Muscle of leg (tissue), 11 donors: ENCODE data around the gene ISG20L2. TPM values are rescaled to one million over a fixed set of nuclear protein-coding genes. Genes with fewer than 3 reads are reported as not detected.

Experiments
- DNase-seq: peaks from one replicate; pipeline ENCODE4 v3.0.0; 2013
- H3K27ac ChIP-seq: one replicate; pipeline ENCODE4 v1.5.1; 2013; ENCODE audit warnings: mild to moderate bottlenecking, low read length, control low read depth
- H3K27me3 ChIP-seq: one replicate; pipeline ENCODE4 v1.6.1; 2013; ENCODE audit warnings: low read length; ENCODE audit not compliant: control insufficient read depth, insufficient read depth
- H3K36me3 ChIP-seq: one replicate; pipeline ENCODE4 v1.6.1; 2013; ENCODE audit warnings: low read length; ENCODE audit not compliant: control insufficient read depth, insufficient read depth
- H3K4me1 ChIP-seq: one replicate; pipeline ENCODE4 v1.6.1; 2013; ENCODE audit warnings: low read length; ENCODE audit not compliant: control insufficient read depth, insufficient read depth
- H3K4me3 ChIP-seq: one replicate; pipeline ENCODE4 v1.5.1; 2013; ENCODE audit warnings: low read length, control low read depth
- H3K9me3 ChIP-seq: replicated peaks from 2 replicates; pipeline ENCODE4 v1.6.1; 2013; ENCODE audit warnings: low read depth, low read length; ENCODE audit not compliant: control insufficient read depth
- WGBS: methylation state at CpG from one replicate; pipeline ENCODE4 v1.1.5; 2013; ENCODE audit warnings: missing lambda C conversion rate; ENCODE audit not compliant: insufficient coverage; 5-methylcytosine and 5-hydroxymethylcytosine counted together
- polyA plus RNA-seq, 8 donors: library from polyadenylated mRNA; unstranded; fragments of 120-200 nt; gene quantifications; one replicate each; pipeline versions ENCODE4 v1.2.1 to v1.2.3, GENCODE V29; 2013; ENCODE audit warnings: inconsistent platforms in 1 of 8, low replicate concordance in 1 of 8; ENCODE audit not compliant: insufficient read length in 8 of 8, insufficient read depth in 1 of 8
- total RNA-seq: library from RNA; stranded (reverse); fragments of 120-200 nt; gene quantifications from one replicate; pipeline ENCODE4 v1.2.4, GENCODE V29; 2013

The ISG20L2 gene
- total and polyA plus RNA-seq, 9 donors: 14.0 to 29.4 (median 24.3) TPM

DNA sequence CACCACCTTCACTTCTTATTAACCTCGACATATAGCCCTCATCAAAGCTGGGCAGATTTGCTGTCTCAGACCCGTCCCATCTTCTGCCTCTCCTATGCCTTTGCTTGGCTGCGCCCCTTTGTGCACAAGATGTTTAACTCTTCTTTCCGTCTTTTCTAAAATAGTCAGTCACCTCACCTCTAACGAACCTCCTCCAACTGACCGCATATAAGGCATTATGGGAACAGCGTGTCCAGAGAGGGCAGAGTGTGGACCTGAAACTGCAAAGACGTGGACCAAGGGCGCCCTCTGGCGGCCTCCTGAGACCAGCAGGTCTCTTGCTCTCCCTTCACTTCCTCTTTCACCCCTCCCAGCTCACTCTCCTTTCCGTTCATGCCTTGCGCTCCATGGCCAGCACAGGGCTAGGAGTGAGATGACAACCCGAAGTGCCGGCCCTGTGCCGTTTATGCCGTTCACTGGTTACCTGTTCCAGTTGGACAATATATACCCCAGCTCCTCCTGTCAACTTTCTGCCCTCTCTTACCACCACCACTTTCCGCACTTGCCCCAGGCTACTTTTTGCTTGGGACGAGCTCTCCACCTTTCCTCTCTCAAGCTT is 2.8 kb downstream of the ISG20L2 start:
- peaks cover 45% of the 10 kb centered on the region for H3K36me3 ChIP-seq
- H3K4me1 ChIP-seq: peaks cover 37% of the 10 kb centered on the region
- H3K9me3 ChIP-seq: no peaks in the 10 kb centered on the region
- peak; percentile 95 for DNase-seq
- peak overlapping the region; percentile 18 for H3K4me3 ChIP-seq
- no peaks in the 10 kb centered on the region for H3K27me3 ChIP-seq
- 9% methylated on average over 18 of the region's 18 CpGs for WGBS
- peak overlapping the region; percentile 9 for H3K27ac ChIP-seq

DNA sequence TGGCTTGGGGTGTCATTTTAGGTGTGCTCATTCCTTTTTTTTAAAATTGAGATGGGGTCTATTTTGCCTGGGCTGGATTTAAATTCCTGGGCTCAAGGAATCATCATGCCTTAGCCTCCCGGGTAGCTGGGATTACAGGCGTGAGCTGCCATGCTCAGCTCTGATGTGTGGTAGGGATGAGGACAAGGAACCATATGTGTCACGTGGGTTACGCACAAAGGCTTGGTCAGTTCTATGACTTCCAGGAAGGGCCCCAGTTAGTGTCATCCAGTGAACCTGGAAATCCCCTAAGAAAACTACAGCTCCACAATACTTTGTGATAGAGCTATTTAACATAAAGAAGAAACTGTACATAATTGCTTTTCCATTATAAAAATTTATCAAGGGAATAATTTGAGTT is 7.0 kb downstream of the ISG20L2 start:
- H3K4me3 ChIP-seq: no peak overlapping the region
- no peaks in the 10 kb centered on the region for H3K9me3 ChIP-seq
- peaks cover 15% of the 10 kb centered on the region for H3K4me1 ChIP-seq
- no peak for DNase-seq
- peaks cover 43% of the 10 kb centered on the region for H3K36me3 ChIP-seq
- H3K27ac ChIP-seq: no peak overlapping the region
- WGBS: 77% methylated on average over 2 of the region's 4 CpGs
- no peaks in the 10 kb centered on the region for H3K27me3 ChIP-seq

DNA sequence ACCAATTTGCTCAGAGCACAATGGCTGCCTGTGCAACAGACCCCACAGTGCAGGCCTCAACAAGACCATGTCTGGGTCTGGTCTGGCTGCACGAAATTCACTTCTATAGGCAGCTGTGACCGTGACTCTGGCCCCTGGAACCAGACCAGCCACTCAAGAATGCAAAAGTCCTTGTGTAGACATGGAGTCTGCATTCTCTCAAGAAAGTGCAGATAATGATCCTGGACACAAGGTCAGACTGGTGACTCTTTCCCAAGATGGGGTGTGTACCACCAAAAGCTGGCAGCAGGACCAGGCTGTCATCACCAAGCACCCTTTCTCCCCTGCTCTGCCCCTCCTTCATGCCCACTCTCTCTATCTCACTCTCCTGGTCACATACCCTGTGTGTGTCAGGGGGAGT is 7.4 kb downstream of the ISG20L2 start:
- WGBS: 69% methylated on average over 2 of the region's 2 CpGs
- Histone ChIP-seq H3K4me3 (no peak overlapping the region), H3K27ac (no peak overlapping the region), H3K9me3 (no peaks in the 10 kb centered on the region), H3K27me3 (no peaks in the 10 kb centered on the region), H3K4me1 (peaks cover 12% of the 10 kb centered on the region), H3K36me3 (peaks cover 43% of the 10 kb centered on the region)
- DNase-seq: no peak

DNA sequence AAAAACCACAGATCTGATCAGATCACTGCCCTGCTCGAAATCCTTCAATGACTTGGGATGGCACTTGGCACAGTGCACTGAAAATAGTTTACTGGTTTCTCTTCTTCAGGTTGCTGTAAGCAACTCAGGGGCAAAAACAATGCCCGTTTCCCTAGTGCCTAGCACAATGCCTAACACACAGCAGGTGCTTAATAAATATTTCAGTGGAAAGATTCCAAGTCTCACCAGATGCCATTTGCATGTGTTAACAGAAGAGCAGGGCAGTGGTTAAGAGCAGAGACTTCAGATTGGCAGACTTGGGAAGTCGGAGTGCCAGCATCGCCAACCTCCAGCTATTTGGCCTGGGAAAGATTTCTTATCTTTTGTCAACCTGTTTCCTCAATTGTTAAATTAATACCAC is 11.2 kb downstream of the ISG20L2 start:
- WGBS: 71% methylated on average over 1 of the region's 4 CpGs
- H3K36me3 ChIP-seq: peaks cover 18% of the 10 kb centered on the region
- no peak overlapping the region for H3K27ac ChIP-seq
- H3K4me1 ChIP-seq: peaks cover 4% of the 10 kb centered on the region
- no peak overlapping the region for H3K4me3 ChIP-seq
- H3K9me3 ChIP-seq: no peaks in the 10 kb centered on the region
- DNase-seq: no peak
- no peaks in the 10 kb centered on the region for H3K27me3 ChIP-seq

DNA sequence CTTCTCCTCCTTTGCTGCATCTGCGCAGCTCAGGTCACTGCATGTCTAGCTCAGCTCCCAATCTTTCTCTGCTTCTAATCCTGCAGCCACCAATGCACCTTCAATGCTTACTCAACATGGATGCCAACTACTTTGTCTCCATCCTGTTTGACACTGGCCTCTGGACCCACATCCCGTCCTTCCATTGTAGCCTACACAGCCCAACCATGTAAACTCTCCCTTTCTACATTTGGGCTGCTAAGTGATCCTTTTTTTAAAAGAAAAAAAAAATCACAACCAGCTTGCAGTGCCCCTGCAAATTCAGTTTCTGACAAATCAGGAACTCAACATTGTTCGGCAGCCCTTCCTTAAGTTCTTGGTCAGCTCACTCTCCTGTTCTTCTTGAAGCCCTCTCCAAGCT is 13.7 kb downstream of the ISG20L2 start:
- H3K9me3 ChIP-seq: no peaks in the 10 kb centered on the region
- no peak for DNase-seq
- peaks cover 28% of the 10 kb centered on the region for H3K4me1 ChIP-seq
- H3K27ac ChIP-seq: no peak overlapping the region
- H3K36me3 ChIP-seq: peaks cover 3% of the 10 kb centered on the region
- no peaks in the 10 kb centered on the region for H3K27me3 ChIP-seq
- no peak overlapping the region for H3K4me3 ChIP-seq
- WGBS: 59% methylated on average over 3 of the region's 3 CpGs

DNA sequence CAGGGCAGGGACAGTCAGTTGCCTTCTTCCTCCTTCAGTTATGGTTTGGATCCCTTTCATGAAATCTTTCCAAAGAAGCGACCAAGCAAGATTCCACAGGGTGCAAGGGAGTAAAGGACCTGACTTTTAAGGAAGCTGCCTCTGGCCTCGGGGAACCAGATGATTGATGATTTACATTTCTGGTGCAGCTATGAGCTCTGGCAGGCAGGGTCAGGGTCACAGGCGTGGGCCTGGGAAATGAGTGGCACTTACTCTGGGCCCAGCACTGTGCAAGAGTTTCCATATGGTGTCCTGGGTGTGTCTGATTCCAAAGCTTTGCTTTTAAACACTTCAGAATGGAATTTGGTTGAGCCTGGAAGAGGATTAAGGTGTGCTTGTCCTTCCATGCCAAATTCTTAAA is 15.9 kb downstream of the ISG20L2 start:
- Histone ChIP-seq H3K9me3 (no peaks in the 10 kb centered on the region), H3K27me3 (peaks cover 4% of the 10 kb centered on the region), H3K4me3 (no peak overlapping the region), H3K27ac (no peak overlapping the region), H3K4me1 (peaks cover 50% of the 10 kb centered on the region), H3K36me3 (peaks cover 3% of the 10 kb centered on the region)
- DNase-seq: no peak
- WGBS: 39% methylated on average over 2 of the region's 3 CpGs

DNA sequence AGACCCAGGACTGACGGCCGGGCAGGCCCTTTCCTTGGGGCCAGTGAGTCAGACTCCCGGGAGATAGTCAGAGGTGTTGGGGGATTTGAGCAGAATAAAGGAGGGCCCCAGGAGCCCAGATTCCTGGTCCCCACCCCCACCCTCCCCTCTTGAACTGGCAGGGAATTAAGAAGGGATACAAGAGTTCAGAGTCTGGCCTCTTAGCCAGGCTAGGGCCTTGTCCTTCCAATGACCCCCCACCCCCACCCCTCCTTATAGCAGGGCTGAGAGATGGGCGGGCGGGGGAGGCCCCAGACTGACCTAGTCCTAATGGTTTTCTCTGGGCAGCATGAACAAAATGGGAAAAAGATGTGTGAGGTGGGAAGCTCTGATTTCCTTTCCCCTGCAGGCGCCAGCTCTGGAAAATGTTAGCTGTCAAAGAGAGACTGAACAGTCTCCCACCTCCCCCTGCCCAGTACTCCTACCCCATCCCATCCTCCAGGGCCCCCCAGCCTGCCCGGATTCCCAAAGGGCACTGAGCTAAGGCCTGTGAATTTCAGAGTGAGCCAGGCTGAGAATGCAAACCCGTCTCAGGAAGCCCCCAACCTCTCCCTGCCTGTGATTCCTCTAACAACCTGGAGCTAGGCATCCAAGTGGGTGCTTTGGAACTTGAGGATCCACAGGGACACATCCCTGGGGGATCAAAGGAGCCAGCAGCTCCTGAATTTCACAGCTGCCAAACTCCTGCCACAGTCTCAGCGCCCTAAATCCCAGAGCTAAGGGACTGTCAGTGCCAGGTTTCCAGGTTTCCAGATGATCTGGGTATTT is 17.4 kb downstream of the ISG20L2 start:
- peak; percentile 88 for DNase-seq
- H3K36me3 ChIP-seq: peaks cover 3% of the 10 kb centered on the region
- 11% methylated on average over 1 of the region's 9 CpGs for WGBS
- no peak overlapping the region for H3K4me3 ChIP-seq
- H3K4me1 ChIP-seq: peaks cover 64% of the 10 kb centered on the region
- peak overlapping the region; percentile 94 for H3K27ac ChIP-seq
- H3K9me3 ChIP-seq: no peaks in the 10 kb centered on the region
- peaks cover 4% of the 10 kb centered on the region for H3K27me3 ChIP-seq

DNA sequence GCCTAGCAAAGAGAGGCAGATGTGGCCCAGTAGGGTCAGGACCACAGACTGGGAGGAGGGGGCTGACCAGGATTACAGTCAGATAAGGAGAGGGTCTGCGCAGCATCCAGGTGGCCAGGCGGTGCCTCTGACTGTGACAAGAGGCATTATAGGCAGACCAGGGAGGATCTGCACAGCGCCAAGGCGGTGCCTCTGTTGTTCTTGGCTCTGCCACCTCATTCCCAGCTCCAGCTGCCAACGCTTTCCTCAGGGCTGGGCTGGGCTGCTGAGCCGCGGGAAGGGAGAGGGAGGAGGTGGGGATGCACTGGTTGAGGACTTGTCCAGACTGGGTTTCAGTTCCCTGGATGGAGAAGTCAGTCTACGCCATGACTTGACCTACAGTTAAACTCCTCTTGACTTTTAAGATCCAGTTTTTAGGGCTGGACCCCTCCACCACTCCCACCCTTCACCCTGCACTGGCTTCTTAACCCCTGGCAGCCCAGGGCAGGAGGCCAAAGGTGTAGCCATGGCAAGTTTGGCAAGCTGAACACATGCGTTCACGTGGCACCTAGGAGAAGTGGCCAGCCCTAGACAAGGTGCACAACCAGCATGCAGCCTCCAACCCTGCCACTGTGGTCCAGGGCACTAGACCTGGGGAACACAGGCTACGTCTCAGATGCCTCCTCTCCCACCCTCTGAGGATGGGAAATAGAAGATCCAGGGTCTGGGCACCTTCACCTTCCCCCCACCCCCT is 18.6 kb downstream of the ISG20L2 start:
- peak; percentile 77 for DNase-seq
- H3K27ac ChIP-seq: peak overlapping the region; percentile 94
- no peaks in the 10 kb centered on the region for H3K36me3 ChIP-seq
- no peak overlapping the region for H3K4me3 ChIP-seq
- peaks cover 15% of the 10 kb centered on the region for H3K27me3 ChIP-seq
- WGBS: 61% methylated on average over 6 of the region's 11 CpGs
- no peaks in the 10 kb centered on the region for H3K9me3 ChIP-seq
- peaks cover 77% of the 10 kb centered on the region for H3K4me1 ChIP-seq

DNA sequence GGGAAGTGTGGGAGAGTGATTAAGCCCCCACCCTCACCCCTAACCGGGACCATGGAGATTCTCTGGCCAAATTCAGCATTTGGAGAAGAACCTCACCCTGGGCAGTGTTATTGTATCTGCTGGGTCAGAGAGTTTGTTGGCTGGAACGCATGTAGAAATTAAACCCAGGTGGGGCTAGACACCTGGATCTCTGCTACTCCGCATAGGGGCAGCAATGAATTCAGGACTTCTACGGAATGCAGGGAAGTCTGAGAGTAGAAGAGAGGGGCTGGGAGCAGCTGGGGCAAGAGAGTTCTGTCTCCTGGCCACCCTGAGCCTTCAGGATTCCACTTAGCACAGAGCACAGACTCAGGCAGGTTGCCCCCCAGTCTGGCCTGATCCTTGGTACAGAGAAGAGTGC is 19.5 kb downstream of the ISG20L2 start:
- H3K27me3 ChIP-seq: peaks cover 24% of the 10 kb centered on the region
- WGBS: 30% methylated on average over 3 of the region's 4 CpGs
- H3K27ac ChIP-seq: peak overlapping the region; percentile 94
- no peaks in the 10 kb centered on the region for H3K9me3 ChIP-seq
- H3K4me1 ChIP-seq: peaks cover 86% of the 10 kb centered on the region
- no peak overlapping the region for H3K4me3 ChIP-seq
- DNase-seq: peak; percentile 29
- no peaks in the 10 kb centered on the region for H3K36me3 ChIP-seq

DNA sequence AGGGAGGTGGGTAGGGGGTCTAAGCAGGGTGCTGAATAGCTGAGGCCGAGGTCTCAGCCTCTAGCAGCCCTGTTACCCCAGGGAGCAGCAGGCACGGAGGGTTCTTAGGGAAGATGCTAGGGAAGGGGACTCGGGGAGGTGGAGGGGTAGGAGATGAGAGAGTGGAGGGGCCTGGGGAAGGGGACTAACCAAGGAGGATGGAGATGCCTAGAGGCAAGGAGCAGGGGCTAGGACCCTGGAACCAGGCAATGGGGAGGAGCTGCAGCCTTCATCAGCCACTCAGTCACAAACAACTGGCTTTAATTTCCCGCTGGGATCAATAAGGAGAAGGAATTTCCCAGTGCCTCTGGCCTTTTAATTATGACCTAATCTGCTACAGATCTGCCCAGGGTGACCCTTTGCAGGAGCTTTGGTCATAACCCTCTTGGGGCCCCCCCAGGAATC is 20.3 kb downstream of the ISG20L2 start:
- H3K9me3 ChIP-seq: no peaks in the 10 kb centered on the region
- peak; percentile 64 for DNase-seq
- WGBS: 18% methylated on average over 2 of the region's 4 CpGs
- H3K36me3 ChIP-seq: no peaks in the 10 kb centered on the region
- peaks cover 31% of the 10 kb centered on the region for H3K27me3 ChIP-seq
- no peak overlapping the region for H3K4me3 ChIP-seq
- H3K4me1 ChIP-seq: peaks cover 94% of the 10 kb centered on the region
- H3K27ac ChIP-seq: peak overlapping the region; percentile 94
